Activated T-helper 1 cell treated with anti-CD3 and anti-CD28 coated beads, Interleukin-2, amount 50 U/mL, for 16 hours (primary cell): ENCODE measurements around the gene TMEM95.

ENCODE experiments used
- DNase-seq, 2 donors: peaks; one replicate each; pipeline ENCODE4 v3.0.0-alpha.2; 2020; ENCODE audit warnings: low read depth in 1 of 2, low spot score in 1 of 2

Gene TMEM95

GRCh38 chr17:7374353-7374752, 19.4 kb downstream of the TMEM95 start:
- DNase-seq = no peak

DNA sequence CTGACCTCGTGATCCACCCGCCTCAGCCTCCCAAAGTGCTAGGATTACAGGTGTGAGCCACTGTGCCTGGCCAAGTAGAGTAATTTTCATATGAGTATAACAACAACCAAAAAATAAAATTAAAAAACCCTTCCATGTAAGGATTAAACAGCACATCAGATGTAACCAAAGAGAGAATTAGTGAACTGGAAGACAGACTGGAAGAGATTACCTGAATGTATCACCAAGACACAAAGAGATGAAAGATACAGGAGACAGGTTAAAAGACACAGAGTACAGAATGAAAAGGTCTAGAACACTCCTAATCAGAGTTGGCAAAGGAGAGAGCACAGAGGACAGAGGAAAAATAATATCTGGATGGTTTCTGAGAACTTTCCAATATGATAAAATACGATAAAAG, 24.2 kb downstream of the TMEM95 start:
- DNase-seq = no peak

DNA sequence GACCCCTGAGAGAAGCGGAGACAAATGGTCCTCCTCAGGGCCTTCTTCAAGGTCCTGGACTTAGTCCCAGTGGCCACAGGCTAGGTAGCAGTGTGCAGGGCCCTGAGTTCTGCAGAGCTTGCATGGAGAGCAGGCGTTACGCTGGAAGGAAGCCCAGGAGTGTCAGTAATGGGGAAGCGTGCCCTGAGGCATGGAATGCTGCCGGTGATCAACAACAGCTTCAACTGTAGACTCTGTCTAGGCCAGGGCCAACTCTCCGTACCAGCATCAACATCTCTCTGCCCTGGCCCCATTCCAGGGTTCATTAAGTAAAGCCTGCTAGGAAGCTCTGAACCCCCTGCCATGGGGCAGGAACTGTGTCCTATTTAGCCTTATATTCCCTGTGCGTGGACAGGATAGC, 25.4 kb downstream of the TMEM95 start:
- DNase-seq = no peak

DNA sequence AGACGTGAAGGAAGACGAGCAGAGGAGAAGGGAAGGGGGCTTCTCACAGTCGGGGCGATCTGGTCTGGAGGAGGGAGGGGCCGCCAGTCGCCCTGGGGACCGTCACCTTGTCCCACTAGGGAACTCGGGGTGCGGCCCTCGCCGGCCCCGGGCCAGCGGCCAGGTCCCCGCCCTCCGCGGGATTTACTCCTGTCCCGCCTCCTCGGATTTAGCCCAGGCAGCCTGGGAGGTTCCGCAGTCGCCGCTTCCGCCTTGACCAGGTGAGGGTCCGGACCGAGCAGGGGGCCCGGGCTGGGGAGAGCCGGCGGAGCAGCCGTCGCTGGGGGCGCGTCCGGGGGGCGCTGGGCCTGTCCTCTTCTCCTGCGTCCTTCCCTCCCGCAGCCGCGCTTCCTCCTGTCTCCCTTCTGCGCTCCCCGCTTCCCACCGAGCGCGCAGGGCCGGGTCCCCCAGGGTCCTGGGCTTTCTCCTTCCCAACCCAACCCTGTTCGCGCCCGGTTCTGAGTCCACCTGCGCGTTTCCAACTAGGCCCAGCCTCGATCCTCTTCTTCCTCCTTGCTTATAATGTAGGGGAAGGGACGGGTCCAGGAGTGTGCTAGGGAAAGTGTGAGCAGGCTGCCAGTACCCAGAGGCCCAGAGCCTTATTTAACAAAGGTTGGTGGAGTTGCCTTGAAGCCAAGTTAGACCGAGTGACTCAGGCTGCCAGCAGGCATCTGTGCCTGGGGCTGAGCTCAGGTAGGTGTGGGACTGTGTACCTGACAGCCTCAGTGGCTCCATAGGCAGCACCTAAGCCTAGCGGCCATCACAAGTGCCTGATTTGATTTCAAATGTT, 26.1 kb downstream of the TMEM95 start, which contains the start of gene TNK1:
Gene TNK1, plus strand, starts transcription at position 235 of the 829 bp plus-strand sequence. CDS start 1,838 bp downstream, outside the sequence.
- DNase-seq = no peak

DNA sequence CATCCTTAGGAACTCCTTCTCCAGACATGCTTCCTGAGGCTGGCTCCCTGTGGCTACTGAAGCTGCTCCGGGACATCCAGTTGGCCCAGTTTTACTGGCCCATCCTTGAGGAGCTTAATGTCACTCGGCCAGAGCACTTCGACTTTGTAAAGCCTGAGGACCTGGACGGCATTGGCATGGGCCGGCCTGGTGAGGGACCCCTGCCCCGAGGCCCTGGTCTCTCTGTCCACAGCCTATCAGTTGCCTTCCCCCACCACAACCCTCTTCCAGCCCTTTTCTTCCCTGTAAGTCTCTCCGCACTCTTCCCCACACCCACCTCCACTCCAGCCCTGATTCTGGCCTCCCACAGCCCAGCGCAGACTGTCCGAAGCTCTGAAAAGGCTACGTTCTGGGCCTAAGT, 27.9 kb downstream of the TMEM95 start:
- no peak for DNase-seq

DNA sequence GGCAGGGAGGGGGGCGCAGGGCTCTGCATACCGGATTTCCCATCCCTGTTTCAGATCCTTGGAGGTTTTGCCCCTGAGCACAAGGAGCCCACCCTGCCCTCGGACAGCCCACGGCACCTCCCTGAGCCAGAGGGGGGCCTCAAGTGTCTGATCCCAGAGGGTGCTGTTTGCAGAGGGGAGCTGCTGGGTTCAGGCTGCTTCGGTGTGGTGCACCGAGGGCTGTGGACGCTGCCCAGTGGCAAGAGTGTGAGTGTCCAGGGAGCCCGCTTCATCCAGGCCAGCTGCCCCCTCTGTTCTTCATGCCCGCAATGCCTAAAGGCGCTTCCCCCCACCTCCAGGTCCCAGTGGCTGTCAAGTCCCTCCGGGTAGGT, 28.4 kb downstream of the TMEM95 start:
- no peak for DNase-seq

GRCh38 chr17:7383742-7384488, 29.0 kb downstream of the TMEM95 start:
- DNase-seq = peak; percentile 57 to 71

- DNase-seq = no peak
Observed at GRCh38 chr17:7384489-7385081, 29.6 kb downstream of the TMEM95 start.

GRCh38 chr17:7388856-7389255, 33.9 kb downstream of the TMEM95 start:
- DNase-seq = no peak

- DNase-seq = no peak
Observed at GRCh38 chr17:7389924-7390910, 35.3 kb downstream of the TMEM95 start.

- DNase-seq = no peak
Observed at GRCh38 chr17:7391307-7391706, 36.4 kb downstream of the TMEM95 start.

DNA sequence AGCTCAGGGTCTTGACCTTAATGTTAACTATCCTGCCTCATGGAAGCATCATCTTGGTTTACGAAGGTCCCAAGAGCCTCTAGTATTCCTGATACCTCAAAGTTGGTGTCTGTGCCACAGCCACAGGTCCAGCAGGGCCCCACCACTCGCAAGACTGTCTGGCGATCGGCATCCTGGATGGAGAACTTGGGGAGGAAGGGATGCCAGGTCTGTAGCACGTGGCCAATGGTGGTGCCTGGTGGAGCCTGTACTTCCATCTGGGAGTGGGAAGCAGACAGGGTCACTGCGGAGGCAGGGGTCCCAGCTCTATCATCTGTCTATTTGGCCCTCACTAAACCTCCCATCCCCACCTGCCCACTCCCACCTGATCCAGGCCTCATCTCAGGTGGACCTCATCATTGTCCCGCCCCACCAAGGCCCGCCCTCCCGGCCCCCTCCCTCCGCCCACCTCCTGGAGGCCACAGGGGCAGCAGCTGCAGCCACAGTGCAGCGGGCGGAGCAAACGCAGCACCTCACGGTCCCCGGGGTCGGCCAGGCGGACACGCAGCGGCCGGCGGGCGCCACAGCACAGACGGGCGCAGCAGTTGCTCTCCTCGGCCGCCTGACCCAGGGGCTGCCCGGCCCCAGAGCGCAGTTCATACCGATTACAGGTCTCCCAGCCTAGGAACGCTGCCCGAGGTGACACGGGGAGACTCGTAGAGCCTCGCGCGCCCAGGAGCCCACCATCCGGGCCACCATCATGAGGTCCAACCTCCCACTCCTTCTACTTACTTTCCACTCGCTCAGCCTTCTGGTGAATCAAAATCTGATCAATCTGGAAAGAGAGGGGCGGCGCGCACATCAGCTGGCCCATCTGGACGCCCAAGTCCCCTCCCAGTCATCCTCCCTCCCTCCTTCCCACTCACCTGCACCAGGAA, 38.0 kb downstream of the TMEM95 start:
- no peak for DNase-seq

DNA sequence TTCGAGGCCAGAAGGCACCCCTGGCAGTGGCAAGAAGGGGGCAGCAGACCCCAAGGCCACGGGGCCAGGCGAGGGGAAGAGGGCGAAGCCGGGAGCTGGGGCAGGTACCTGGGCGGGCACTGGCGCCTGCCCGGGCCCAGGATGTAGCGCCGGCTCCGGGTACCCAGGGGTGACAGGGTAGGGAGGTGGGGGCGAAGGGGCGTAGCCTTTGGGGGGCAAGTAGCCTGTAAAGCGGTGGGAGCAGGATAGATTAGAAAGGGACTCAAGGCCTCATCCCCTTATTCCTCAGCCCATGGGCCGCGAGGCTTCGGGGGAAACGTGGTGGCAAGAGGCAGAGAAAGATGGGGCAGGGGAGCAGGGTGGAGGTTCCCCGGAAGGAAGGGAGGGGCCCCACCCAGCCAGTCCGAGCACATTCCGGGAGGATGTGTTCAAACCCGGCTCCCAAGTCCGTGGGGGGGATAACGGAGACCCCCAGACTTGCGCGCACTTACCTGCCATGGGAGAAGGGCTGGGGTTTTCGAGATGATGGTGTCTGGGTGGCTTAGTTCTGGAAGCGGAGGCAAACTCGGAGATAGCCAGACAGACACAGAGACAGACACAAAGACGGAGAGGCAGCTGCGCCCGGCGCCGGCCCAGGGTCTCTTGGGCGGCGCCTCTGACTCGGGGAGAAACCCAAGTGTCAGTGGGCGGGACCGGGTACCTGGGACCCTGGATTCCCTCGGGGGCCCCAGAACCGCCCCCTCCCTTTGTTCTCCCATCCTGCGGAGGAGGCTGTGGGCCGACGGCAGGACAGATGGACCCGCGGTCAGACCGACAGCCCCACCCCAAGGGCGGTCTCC, 38.9 kb downstream of the TMEM95 start:
- DNase-seq = peak; percentile 34 to 39

- peak; percentile 57 to 72 for DNase-seq
Observed at GRCh38 chr17:7394452-7395191, 39.7 kb downstream of the TMEM95 start, which contains the start of gene PLSCR3. TSS of gene PLSCR3 (minus strand) at chr17:7394525. CDS start at chr17:7394110, 415 bp downstream.

DNA sequence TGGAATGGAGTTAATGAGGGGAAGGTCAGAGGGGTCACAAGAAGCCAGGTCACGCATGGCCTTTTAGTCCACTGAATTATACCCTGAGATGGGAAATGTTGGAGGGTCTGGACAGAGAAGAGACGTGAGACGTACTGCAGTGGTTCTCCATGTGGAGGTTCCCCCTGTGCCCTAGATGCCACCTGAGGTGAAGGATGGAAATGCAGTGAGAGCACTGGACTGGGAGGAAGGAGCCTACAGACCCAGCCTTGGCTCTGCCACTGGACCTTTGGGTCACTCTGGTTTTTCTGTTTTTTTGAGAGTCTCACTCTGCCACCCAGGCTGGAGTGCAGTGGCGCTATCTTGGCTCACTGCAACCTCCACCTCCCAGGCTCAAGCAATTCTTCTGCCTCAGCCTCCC, 41.2 kb downstream of the TMEM95 start:
- DNase-seq = no peak

- no peak for DNase-seq
Observed at GRCh38 chr17:7398612-7399011, 43.7 kb downstream of the TMEM95 start.

- DNase-seq = no peak
Observed at GRCh38 chr17:7403043-7403726, 48.2 kb downstream of the TMEM95 start.

GRCh38 chr17:7403727-7403976, 48.7 kb downstream of the TMEM95 start:
- DNase-seq = no peak
